Measurements from ENCODE around the gene KCNMB2.

DNA sequence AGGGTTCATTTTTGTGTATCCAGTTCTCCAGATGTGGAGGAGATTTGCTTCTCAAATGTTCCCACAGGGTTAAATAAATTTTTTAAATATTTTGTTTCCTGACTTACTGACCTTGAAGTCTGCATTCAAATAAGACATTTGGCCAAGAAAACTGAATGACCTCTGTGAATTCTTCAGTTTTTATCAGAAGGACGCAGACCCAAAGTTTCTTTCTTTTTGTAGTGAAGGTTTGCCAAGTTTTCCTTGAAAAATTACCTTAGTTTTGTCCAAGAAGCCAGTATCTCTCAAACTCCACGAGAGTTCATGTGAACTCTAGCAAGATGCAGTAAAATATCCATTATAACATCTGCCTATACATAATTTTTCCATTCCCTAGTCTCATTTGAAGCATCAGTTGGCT lies 332.4 kb downstream of the KCNMB2 start:
- TF ChIP-seq EP300 (IDR thresholded peaks at IDR 0.05; ENCODE audit: low read depth): no peak
- TF ChIP-seq, protein P1, sequence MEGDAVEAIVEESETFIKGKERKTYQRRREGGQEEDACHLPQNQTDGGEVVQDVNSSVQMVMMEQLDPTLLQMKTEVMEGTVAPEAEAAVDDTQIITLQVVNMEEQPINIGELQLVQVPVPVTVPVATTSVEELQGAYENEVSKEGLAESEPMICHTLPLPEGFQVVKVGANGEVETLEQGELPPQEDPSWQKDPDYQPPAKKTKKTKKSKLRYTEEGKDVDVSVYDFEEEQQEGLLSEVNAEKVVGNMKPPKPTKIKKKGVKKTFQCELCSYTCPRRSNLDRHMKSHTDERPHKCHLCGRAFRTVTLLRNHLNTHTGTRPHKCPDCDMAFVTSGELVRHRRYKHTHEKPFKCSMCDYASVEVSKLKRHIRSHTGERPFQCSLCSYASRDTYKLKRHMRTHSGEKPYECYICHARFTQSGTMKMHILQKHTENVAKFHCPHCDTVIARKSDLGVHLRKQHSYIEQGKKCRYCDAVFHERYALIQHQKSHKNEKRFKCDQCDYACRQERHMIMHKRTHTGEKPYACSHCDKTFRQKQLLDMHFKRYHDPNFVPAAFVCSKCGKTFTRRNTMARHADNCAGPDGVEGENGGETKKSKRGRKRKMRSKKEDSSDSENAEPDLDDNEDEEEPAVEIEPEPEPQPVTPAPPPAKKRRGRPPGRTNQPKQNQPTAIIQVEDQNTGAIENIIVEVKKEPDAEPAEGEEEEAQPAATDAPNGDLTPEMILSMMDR (IDR thresholded peaks at IDR 0.05): no peak
- no peak for TF ChIP-seq POLR2AphosphoS5 (IDR thresholded peaks at IDR 0.05)

All from transverse colon (tissue), 4 donors.